ENCODE results near the gene MGST3.
"Not testable (repeated sequence)": the region's sequence is repeated elsewhere in the genome, so short reads cannot be mapped to it uniquely, and the experiment has no call there.

MGST3 gene

GRCh38 chr1:165630629-165631341, at the start of gene MGST3:
MGST3 (plus strand) TSS chr1:165631234; CDS start chr1:165649848, 18,614 bp downstream.
- no peaks in the 10 kb centered on the region for H3K9me3 ChIP-seq (ENCODE audit: low read depth, low read length)
- H3K4me3 ChIP-seq = peak within 1 kb of the TSS; percentile 98
- TF ChIP-seq POLR2AphosphoS5 (IDR thresholded peaks at IDR 0.05; ENCODE audit: borderline replicate concordance, low read depth, low read length) = peak; percentile 81
- TF ChIP-seq FOXP2 (optimal IDR thresholded peaks at IDR 0.05; ENCODE audit: control extremely low read depth, extremely low read length, insufficient read depth) = peak; percentile 81
- no peak for TF ChIP-seq EZH2 (IDR thresholded peaks at IDR 0.05)
- H3K9ac ChIP-seq (ENCODE audit: insufficient read length) = peak within 1 kb of the TSS; percentile 95
- peak; percentile 93 for DNase-seq (ENCODE audit: low read depth, low spot score)
- no peaks in the 10 kb centered on the region; the same call in 1 of the 2 replicates for H3K36me3 ChIP-seq (ENCODE audit: insufficient read depth, low read length)
- peak within 1 kb of the TSS; percentile 88 for H3K27ac ChIP-seq

DNA sequence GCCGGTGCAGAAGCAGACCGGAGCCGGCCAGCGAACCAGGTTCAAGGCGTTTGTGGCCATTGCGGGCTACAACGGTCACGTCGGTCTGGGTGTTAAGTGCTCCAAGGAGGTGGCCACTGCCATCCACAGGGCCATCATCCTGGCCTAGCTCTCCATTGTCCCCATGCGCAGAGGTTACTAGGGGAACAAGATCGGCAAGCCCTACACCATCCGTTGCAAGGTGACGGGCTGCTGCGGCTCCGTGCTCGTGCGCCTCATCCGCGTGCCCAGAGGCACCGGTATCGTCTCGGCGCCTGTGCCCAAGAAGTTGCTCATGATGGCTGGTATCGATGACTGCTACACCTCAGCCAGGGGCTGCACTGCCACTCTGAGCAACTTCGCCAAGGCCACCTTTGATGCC, 49.1 kb upstream of the MGST3 start:
- H3K9ac ChIP-seq (ENCODE audit: insufficient read length) = no peak overlapping the region
- DNase-seq (ENCODE audit: low read depth, low spot score) = no peak
- no peaks in the 10 kb centered on the region for H3K9me3 ChIP-seq (ENCODE audit: low read depth, low read length)
- no peaks in the 10 kb centered on the region for H3K36me3 ChIP-seq (ENCODE audit: insufficient read depth, low read length)
- no peak overlapping the region for H3K27ac ChIP-seq
- no peak overlapping the region for H3K4me3 ChIP-seq
- TF ChIP-seq FOXP2 (optimal IDR thresholded peaks at IDR 0.05; ENCODE audit: control extremely low read depth, extremely low read length, insufficient read depth) (no peak), EZH2 (IDR thresholded peaks at IDR 0.05) (no peak), POLR2AphosphoS5 (IDR thresholded peaks at IDR 0.05; ENCODE audit: borderline replicate concordance, low read depth, low read length) (no peak)

GRCh38 chr1:165586398-165586797, 44.6 kb upstream of the MGST3 start:
- TF ChIP-seq POLR2AphosphoS5 (IDR thresholded peaks at IDR 0.05; ENCODE audit: borderline replicate concordance, low read depth, low read length) = no peak
- TF ChIP-seq FOXP2 (optimal IDR thresholded peaks at IDR 0.05; ENCODE audit: control extremely low read depth, extremely low read length, insufficient read depth) = no peak
- no peak for TF ChIP-seq EZH2 (IDR thresholded peaks at IDR 0.05)
- Histone ChIP-seq H3K36me3 (ENCODE audit: insufficient read depth, low read length) (no peaks in the 10 kb centered on the region), H3K27ac (no peak overlapping the region), H3K9ac (ENCODE audit: insufficient read length) (no peak overlapping the region), H3K9me3 (ENCODE audit: low read depth, low read length) (no peaks in the 10 kb centered on the region), H3K4me3 (no peak overlapping the region)
- no peak for DNase-seq (ENCODE audit: low read depth, low spot score)

DNA sequence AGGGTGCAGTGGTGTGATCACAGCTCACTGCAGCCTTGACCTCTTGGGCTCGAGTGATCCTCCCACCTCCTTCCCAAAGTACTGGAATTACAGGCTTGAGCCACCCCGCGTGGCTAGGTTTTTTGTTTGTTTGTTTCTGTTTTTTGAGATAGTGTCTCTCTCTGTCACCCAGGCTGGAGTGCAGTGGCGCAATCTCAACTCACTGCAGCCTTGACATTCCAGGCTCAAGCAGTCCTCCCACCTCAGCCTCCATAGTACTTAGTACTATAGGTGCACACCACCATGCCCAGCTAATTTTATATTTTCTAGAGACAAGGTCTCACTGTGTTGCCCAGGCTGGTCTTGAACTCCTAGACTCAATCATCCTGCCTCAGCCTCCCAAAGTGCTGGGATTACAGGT, 39.6 kb upstream of the MGST3 start:
- not testable (repeated sequence) for H3K9me3 ChIP-seq (ENCODE audit: low read depth, low read length); H3K27ac ChIP-seq; H3K4me3 ChIP-seq; DNase-seq (ENCODE audit: low read depth, low spot score); H3K36me3 ChIP-seq (ENCODE audit: insufficient read depth, low read length); H3K9ac ChIP-seq (ENCODE audit: insufficient read length)

GRCh38 chr1:165592945-165593823, 37.9 kb upstream of the MGST3 start:
- Histone ChIP-seq H3K9ac (ENCODE audit: insufficient read length) (peak overlapping the region; percentile 27), H3K27ac (peak overlapping the region; percentile 63), H3K36me3 (ENCODE audit: insufficient read depth, low read length) (no peaks in the 10 kb centered on the region), H3K4me3 (peak overlapping the region; percentile 38; the same call in 1 of the 2 replicates), H3K9me3 (ENCODE audit: low read depth, low read length) (no peaks in the 10 kb centered on the region)
- DNase-seq (ENCODE audit: low read depth, low spot score) = peak; percentile 88
- TF ChIP-seq FOXP2 (optimal IDR thresholded peaks at IDR 0.05; ENCODE audit: control extremely low read depth, extremely low read length, insufficient read depth) (no peak), POLR2AphosphoS5 (IDR thresholded peaks at IDR 0.05; ENCODE audit: borderline replicate concordance, low read depth, low read length) (no peak), EZH2 (IDR thresholded peaks at IDR 0.05) (no peak)

GRCh38 chr1:165595246-165595938, 35.6 kb upstream of the MGST3 start:
- no peak for TF ChIP-seq EZH2 (IDR thresholded peaks at IDR 0.05)
- Histone ChIP-seq H3K9me3 (ENCODE audit: low read depth, low read length) (no peaks in the 10 kb centered on the region), H3K36me3 (ENCODE audit: insufficient read depth, low read length) (no peaks in the 10 kb centered on the region), H3K9ac (ENCODE audit: insufficient read length) (peak overlapping the region; percentile 40), H3K4me3 (peak overlapping the region; percentile 36), H3K27ac (peak overlapping the region; percentile 93)
- DNase-seq (ENCODE audit: low read depth, low spot score) = no peak

- H3K9ac ChIP-seq (ENCODE audit: insufficient read length) = peak overlapping the region; percentile 59
- H3K27ac ChIP-seq = no peak overlapping the region
- DNase-seq (ENCODE audit: low read depth, low spot score) = peak; percentile 63
- peak overlapping the region; percentile 78 for H3K4me3 ChIP-seq
- no peaks in the 10 kb centered on the region for H3K9me3 ChIP-seq (ENCODE audit: low read depth, low read length)
- no peaks in the 10 kb centered on the region for H3K36me3 ChIP-seq (ENCODE audit: insufficient read depth, low read length)
- TF ChIP-seq FOXP2 (optimal IDR thresholded peaks at IDR 0.05; ENCODE audit: control extremely low read depth, extremely low read length, insufficient read depth) (no peak), POLR2AphosphoS5 (IDR thresholded peaks at IDR 0.05; ENCODE audit: borderline replicate concordance, low read depth, low read length) (peak; percentile 42; the same call in 1 of the 2 replicates), EZH2 (IDR thresholded peaks at IDR 0.05) (no peak)
These were observed 33.0 kb upstream of the MGST3 start for GRCh38 chr1:165597883-165598675.

DNA sequence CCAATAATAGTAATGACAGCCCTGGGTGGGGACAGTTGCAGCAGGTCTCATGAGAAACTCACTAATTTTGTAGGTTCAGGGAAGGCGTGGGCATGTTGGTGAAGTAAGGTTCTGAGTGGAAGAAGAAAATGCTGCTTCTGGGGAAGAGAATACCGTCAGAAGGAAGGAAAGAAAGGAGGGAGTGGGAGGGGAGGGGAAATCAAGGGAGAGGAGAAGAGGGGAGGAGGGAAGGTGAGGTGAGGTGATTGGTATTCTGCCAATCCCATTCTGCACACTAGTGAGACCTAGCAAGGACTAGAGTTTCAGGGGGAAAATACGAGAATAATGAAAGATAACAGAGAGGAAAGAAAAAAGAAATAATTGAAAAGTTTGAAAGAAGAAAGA, 32.4 kb upstream of the MGST3 start:
- Histone ChIP-seq H3K36me3 (ENCODE audit: insufficient read depth, low read length) (no peaks in the 10 kb centered on the region), H3K27ac (no peak overlapping the region), H3K4me3 (peak overlapping the region; percentile 78), H3K9me3 (ENCODE audit: low read depth, low read length) (no peaks in the 10 kb centered on the region), H3K9ac (ENCODE audit: insufficient read length) (peak overlapping the region; percentile 45)
- no peak for DNase-seq (ENCODE audit: low read depth, low spot score)
- TF ChIP-seq POLR2AphosphoS5 (IDR thresholded peaks at IDR 0.05; ENCODE audit: borderline replicate concordance, low read depth, low read length) (no peak), FOXP2 (optimal IDR thresholded peaks at IDR 0.05; ENCODE audit: control extremely low read depth, extremely low read length, insufficient read depth) (no peak), EZH2 (IDR thresholded peaks at IDR 0.05) (no peak)
